Measurements from ENCODE around the gene TSPAN17.

Gene TSPAN17

DNA sequence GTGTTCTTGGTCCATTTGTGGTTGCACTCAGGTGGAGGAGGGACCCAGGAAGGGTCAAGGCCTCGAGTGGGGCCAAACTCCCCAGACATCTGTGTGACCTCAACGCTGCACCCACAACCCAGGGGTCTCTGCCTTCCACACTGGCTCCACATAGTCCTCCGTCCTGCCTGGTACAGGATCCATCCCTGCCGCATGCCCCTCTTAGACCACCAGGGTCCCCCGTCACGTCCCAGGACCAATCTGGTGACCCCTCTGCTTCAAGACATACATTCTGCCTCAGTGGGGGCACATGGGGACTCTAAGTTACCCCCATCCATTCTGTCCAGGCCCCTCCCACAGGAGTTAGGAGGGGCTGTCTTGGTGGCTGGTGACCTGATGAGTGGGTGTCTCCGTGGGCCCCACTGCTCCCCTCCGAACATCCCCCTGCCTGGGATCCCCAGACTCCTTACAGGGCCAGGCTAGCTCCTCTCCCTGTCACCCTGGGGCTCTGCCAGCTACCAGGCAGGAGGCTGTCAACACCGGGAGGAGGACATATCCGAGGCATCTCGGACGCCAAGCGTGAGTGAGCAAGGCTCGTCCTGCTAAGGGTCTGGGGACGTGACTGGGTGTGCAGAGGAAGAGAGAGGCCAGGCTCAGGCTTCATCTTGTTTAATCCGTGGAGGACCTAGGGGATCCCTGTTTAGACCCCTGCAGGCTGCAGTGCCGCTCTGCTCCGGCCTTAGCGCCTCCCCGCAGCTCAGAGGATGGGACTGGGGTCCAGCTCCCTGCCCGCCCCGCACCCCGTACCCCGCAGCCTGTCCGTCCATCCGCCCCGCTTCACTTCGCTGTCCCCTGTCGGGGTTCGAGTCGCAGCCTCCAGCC lies 32.3 kb downstream of the TSPAN17 start:
- DNase-seq (ENCODE audit: low spot score), result no peak
- no peaks in the 10 kb centered on the region for H3K9me3 Mint-ChIP-seq
- no peaks in the 10 kb centered on the region for H3K4me1 Mint-ChIP-seq (ENCODE audit: low read depth)
- H3K27me3 Mint-ChIP-seq (ENCODE audit: low read depth), result peaks cover 46% of the 10 kb centered on the region
- H3K36me3 Mint-ChIP-seq (ENCODE audit: low read depth), result no peaks in the 10 kb centered on the region
- no peak overlapping the region for H3K4me3 Mint-ChIP-seq
- H3K27ac Mint-ChIP-seq, result no peak overlapping the region

DNA sequence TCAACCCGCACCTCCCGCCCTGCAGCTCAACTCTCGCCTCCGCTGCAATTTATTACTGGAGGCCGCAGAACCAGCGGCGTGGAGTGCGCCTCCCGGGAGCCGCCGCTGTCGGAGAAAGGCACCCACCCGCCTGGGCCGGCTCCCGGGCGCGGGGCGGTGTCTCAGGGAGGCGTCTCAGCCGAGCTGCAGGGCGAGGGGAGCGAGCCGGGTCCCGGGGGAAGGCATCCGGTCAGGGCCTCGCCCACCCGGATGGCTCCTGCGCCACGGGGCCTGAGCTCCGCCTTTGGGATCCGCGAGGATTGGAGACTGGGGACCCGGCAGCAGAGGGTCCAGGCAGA lies 32.9 kb downstream of the TSPAN17 start:
- H3K4me3 Mint-ChIP-seq, result no peak overlapping the region
- H3K4me1 Mint-ChIP-seq (ENCODE audit: low read depth), result no peaks in the 10 kb centered on the region
- DNase-seq (ENCODE audit: low spot score), result no peak
- H3K36me3 Mint-ChIP-seq (ENCODE audit: low read depth), result no peaks in the 10 kb centered on the region
- H3K27me3 Mint-ChIP-seq (ENCODE audit: low read depth), result peaks cover 52% of the 10 kb centered on the region
- H3K9me3 Mint-ChIP-seq, result peaks cover 4% of the 10 kb centered on the region
- H3K27ac Mint-ChIP-seq, result no peak overlapping the region

DNA sequence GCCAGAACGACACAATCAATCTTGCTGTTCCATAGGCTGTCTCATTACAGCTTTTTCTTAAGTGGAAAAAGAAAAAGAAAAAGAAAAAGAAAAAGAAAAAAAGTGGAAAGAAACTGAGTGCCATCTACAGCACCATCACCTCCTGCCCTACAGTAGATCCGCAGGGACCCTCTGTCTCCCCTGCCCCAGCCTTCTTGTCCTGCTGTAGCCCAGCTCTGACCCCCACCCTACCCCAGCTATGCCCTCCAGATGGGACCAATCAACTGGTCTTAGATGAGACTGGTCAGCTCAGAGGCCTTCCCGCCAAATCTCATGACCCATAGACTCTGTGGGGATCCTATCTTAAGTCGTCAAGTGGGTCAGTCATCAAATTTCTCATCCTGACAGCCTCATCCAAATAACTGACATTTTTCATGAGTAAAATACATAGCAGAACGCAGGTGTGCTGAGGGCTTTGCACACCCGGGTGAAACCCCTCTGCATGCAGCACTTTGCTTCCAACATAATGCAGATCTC lies 34.8 kb downstream of the TSPAN17 start:
- Mint-ChIP-seq H3K36me3 (ENCODE audit: low read depth) (no peaks in the 10 kb centered on the region), H3K27ac (no peak overlapping the region), H3K4me3 (no peak overlapping the region), H3K4me1 (ENCODE audit: low read depth) (no peaks in the 10 kb centered on the region), H3K9me3 (peaks cover 6% of the 10 kb centered on the region), H3K27me3 (ENCODE audit: low read depth) (peaks cover 53% of the 10 kb centered on the region)
- DNase-seq (ENCODE audit: low spot score), result no peak

DNA sequence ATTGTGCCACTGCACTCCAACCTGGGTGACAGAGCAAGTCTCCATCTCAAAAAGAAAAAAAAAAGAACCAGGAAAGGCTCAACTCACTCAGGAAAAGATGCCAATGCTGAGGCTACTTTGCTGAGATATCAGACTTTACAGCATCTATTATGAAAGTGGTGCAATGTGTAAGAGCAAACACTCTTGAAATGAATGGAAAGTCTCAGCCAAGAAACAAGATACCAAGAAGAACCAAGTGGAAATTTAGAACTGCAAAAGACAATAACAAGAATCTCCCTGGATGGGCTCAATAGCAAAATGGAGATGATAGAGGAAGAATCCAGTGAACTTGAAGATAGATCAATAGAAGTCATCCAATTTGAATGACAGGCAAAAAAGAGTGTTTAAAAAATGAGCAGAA lies 37.7 kb downstream of the TSPAN17 start:
- H3K27me3 Mint-ChIP-seq (ENCODE audit: low read depth), result peaks cover 39% of the 10 kb centered on the region
- H3K4me1 Mint-ChIP-seq (ENCODE audit: low read depth), result no peaks in the 10 kb centered on the region
- H3K9me3 Mint-ChIP-seq, result peaks cover 6% of the 10 kb centered on the region

DNA sequence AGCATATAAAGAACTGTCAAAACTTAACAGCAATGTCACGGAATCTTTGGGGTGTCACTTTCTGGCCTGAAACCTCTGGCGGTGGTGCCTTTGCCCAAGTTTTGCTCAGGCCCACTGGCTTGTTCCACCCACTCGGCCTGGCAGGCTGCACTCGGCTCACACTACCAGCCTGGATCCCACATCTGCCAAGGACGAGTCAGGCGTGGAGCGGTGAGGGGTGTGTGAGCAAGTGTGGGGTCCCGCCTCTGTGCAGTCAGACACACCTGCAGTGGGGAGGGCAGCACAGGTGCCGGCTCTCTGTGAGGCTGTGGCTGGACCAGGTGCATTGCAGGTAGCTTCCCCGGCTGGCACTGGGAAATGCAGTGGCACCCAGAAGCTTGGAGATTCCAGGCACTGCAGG lies 40.0 kb downstream of the TSPAN17 start:
- no peaks in the 10 kb centered on the region for H3K4me1 Mint-ChIP-seq (ENCODE audit: low read depth)
- no peaks in the 10 kb centered on the region for H3K36me3 Mint-ChIP-seq (ENCODE audit: low read depth)
- no peak overlapping the region for H3K27ac Mint-ChIP-seq
- DNase-seq (ENCODE audit: low spot score), result no peak
- peaks cover 6% of the 10 kb centered on the region for H3K9me3 Mint-ChIP-seq
- H3K4me3 Mint-ChIP-seq, result no peak overlapping the region
- peaks cover 32% of the 10 kb centered on the region for H3K27me3 Mint-ChIP-seq (ENCODE audit: low read depth)

More for the DNA sequence above, 37.7 kb downstream of the TSPAN17 start:
- Mint-ChIP-seq H3K27ac (no peak overlapping the region), H3K36me3 (ENCODE audit: low read depth) (no peaks in the 10 kb centered on the region), H3K4me3 (no peak overlapping the region)
- no peak for DNase-seq (ENCODE audit: low spot score)

DNA sequence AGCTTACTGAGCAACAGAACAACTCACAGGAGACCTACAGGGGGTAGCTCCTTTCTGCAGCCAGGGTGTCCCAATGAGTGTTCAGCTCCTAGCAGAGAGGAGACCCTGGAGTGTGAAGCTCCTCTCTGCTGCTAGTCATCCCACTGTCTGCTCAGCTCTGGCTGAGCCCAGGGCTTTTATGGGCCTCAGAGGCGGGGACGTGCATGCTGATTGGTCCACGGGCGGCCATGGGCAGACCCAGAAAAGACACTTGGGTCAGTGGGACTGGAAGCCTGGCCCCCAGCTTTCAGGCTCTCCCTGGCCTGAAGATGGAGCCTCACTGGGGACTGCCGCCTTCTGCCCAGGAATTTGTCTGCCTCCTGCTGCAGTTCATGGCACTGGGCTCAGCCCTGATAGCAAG lies 40.6 kb downstream of the TSPAN17 start:
- no peak for DNase-seq (ENCODE audit: low spot score)
- peaks cover 31% of the 10 kb centered on the region for H3K27me3 Mint-ChIP-seq (ENCODE audit: low read depth)
- H3K4me1 Mint-ChIP-seq (ENCODE audit: low read depth), result no peaks in the 10 kb centered on the region
- H3K27ac Mint-ChIP-seq, result no peak overlapping the region
- H3K4me3 Mint-ChIP-seq, result no peak overlapping the region
- peaks cover 6% of the 10 kb centered on the region for H3K9me3 Mint-ChIP-seq
- H3K36me3 Mint-ChIP-seq (ENCODE audit: low read depth), result no peaks in the 10 kb centered on the region

DNA sequence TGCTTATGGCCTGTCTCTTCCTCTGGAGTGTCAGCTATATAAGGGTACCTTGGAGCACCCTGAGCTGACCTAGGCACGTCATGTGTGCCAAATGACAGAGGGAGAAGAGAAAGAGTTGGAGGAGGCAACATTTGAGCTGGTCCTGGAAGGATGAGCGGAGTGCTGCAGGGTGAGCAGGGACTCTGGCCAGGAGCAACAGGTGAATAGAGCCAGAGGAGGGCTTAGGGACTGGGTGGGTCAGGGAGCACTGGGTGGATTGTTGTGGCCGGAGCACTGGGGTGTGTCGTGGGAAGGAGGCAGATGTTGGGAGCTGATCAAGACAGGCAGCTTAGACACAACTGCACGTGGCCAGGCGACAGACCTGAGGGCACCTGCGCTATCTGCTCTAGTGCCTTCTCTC lies 43.6 kb downstream of the TSPAN17 start:
- Mint-ChIP-seq H3K27ac (no peak overlapping the region), H3K4me1 (ENCODE audit: low read depth) (no peaks in the 10 kb centered on the region), H3K36me3 (ENCODE audit: low read depth) (no peaks in the 10 kb centered on the region), H3K4me3 (no peak overlapping the region), H3K27me3 (ENCODE audit: low read depth) (peaks cover 35% of the 10 kb centered on the region), H3K9me3 (no peaks in the 10 kb centered on the region)
- DNase-seq (ENCODE audit: low spot score), result no peak

DNA sequence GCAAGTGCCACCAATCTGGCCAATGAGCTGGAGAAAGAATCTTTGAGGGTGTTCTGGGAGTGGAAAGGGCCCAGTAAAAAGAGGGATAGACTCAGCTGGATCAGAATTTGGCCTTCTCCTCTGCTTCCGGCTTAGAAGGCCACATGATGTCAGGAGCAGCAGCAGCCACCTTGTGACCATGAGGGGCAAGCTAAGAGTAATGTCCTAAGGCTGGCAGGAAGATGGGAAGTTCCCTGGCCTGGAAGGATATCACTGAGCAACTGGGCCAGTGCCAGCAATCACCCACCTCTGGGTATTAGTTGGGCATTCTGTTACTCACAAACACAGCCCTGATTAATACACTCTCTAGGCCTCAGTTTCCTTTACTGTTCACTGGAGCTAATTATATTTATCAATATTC lies 44.2 kb downstream of the TSPAN17 start:
- H3K4me1 Mint-ChIP-seq (ENCODE audit: low read depth), result no peaks in the 10 kb centered on the region
- no peak overlapping the region for H3K27ac Mint-ChIP-seq
- no peaks in the 10 kb centered on the region for H3K36me3 Mint-ChIP-seq (ENCODE audit: low read depth)
- H3K4me3 Mint-ChIP-seq, result no peak overlapping the region
- no peaks in the 10 kb centered on the region for H3K9me3 Mint-ChIP-seq
- no peak for DNase-seq (ENCODE audit: low spot score)
- peaks cover 38% of the 10 kb centered on the region for H3K27me3 Mint-ChIP-seq (ENCODE audit: low read depth)

DNA sequence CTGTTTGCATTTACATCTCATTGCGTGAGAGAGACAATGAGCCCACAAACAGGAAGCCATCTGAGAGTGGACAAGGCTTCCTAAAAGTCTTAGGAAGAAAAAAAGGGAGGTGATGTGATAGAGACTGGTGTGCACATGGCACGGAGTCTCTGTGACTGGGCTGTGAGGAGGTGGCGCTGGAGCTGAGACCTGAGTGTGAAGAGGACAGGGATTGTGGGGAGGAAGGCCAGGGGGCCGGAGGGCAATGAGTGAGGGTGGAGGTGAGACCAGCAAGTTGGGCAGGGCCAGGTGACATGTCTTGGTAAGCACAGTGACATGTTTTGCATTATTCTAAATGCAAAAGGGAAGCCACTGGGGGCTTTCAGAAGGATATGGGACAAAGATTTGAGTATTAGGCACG lies 45.0 kb downstream of the TSPAN17 start:
- Mint-ChIP-seq H3K4me1 (ENCODE audit: low read depth) (no peaks in the 10 kb centered on the region), H3K27ac (no peak overlapping the region), H3K4me3 (no peak overlapping the region), H3K27me3 (ENCODE audit: low read depth) (peaks cover 46% of the 10 kb centered on the region), H3K36me3 (ENCODE audit: low read depth) (no peaks in the 10 kb centered on the region), H3K9me3 (no peaks in the 10 kb centered on the region)
- no peak for DNase-seq (ENCODE audit: low spot score)

DNA sequence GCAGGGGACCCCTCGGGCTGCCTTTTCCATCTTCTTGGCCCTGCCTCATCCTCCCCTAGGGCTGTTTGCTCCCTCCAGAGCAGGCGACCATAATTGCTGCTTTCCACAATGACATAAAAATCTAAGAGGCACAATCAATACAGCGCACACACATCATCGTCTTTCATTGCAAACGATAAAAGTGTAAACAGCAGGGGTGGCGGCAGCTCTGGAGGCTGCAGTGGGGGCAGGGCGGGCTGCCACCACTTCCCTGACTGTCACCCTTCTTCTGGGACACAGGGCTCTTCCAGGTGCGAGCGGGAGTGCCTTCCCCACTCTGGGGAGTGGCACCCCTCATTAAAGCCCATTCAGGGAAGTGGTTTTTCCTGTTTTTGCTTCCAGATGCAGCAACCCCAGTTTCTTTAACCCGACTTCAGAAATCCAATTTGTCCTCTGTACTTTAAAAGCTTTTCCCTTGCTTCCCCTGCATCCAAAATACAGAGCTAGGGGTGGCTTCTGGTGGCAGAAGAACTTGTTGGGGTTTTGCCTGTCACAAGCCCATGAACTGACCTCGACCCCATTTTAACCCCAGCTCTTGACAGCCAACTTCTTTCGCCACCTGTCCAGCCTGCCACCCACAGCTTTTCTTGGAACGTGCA lies 45.7 kb downstream of the TSPAN17 start:
- Mint-ChIP-seq H3K4me1 (ENCODE audit: low read depth) (no peaks in the 10 kb centered on the region), H3K9me3 (no peaks in the 10 kb centered on the region), H3K27ac (no peak overlapping the region), H3K4me3 (no peak overlapping the region), H3K27me3 (ENCODE audit: low read depth) (peaks cover 52% of the 10 kb centered on the region), H3K36me3 (ENCODE audit: low read depth) (no peaks in the 10 kb centered on the region)
- no peak for DNase-seq (ENCODE audit: low spot score)

DNA sequence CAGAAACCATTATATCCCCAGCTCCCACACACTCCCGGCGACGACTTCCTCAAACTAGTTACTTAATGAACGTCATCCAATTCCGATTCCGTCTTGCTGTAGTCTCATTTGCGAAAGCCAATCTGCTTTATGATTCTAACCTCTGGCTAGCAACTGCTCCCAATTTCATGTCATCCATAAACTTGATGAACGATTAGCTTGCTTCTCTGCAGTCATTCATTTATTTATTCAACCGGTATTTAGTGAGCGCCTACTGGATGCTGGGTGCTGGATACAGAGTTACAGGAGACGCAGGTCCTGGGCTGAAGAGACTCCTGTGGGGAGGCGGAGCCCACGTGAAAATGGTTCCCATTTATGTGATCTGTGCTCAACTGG lies 46.2 kb downstream of the TSPAN17 start:
- DNase-seq (ENCODE audit: low spot score), result no peak
- peaks cover 57% of the 10 kb centered on the region for H3K27me3 Mint-ChIP-seq (ENCODE audit: low read depth)
- no peaks in the 10 kb centered on the region for H3K9me3 Mint-ChIP-seq
- no peaks in the 10 kb centered on the region for H3K36me3 Mint-ChIP-seq (ENCODE audit: low read depth)
- no peaks in the 10 kb centered on the region for H3K4me1 Mint-ChIP-seq (ENCODE audit: low read depth)
- no peak overlapping the region for H3K4me3 Mint-ChIP-seq
- H3K27ac Mint-ChIP-seq, result no peak overlapping the region

DNA sequence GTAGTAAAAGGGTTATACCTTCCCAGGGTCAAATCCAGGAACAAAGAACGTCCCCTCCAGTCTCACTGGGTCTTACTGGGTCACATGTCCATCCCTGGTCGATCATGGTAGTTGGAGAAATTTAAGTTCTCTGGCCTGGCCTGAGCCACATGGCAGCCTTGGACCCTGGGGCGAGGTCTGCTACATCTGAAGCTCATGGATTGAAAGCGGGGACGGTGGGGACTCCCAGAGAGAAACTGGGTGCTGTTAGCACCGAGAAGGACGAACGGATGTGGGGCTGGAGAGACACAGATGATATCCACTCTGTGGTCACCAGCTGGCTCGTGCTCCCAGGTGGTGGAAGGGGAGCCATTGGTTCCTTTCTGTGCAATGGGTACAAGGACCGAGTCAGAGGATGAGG lies 46.9 kb downstream of the TSPAN17 start:
- DNase-seq (ENCODE audit: low spot score), result no peak
- Mint-ChIP-seq H3K4me3 (no peak overlapping the region), H3K27me3 (ENCODE audit: low read depth) (peaks cover 61% of the 10 kb centered on the region)

DNA sequence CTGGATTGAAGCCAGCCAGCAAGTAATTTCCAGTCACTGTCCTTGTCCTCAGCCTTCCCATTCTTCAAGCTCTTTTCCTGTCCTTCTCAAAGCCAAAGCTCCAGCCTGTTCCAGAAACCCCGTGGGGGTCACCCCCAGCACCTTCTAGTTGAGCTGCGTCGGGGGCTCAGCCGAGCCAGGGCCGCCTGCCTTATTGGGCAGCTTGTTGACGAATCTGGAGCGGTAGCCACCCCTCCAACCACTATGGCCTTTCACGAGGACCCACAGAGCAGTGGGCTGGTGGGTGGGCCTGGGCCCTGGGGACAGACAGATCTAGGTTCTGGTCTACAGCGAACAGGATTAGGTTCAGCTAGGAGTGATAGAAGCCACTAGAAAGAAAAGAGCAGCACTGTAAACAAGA lies 47.3 kb downstream of the TSPAN17 start:
- Mint-ChIP-seq H3K4me1 (ENCODE audit: low read depth) (no peaks in the 10 kb centered on the region), H3K27me3 (ENCODE audit: low read depth) (peaks cover 61% of the 10 kb centered on the region), H3K9me3 (no peaks in the 10 kb centered on the region), H3K27ac (no peak overlapping the region), H3K4me3 (no peak overlapping the region), H3K36me3 (ENCODE audit: low read depth) (no peaks in the 10 kb centered on the region)
- no peak for DNase-seq (ENCODE audit: low spot score)

More for the DNA sequence above, 46.9 kb downstream of the TSPAN17 start:
- Mint-ChIP-seq H3K27ac (no peak overlapping the region), H3K36me3 (ENCODE audit: low read depth) (no peaks in the 10 kb centered on the region), H3K9me3 (no peaks in the 10 kb centered on the region), H3K4me1 (ENCODE audit: low read depth) (no peaks in the 10 kb centered on the region)

DNA sequence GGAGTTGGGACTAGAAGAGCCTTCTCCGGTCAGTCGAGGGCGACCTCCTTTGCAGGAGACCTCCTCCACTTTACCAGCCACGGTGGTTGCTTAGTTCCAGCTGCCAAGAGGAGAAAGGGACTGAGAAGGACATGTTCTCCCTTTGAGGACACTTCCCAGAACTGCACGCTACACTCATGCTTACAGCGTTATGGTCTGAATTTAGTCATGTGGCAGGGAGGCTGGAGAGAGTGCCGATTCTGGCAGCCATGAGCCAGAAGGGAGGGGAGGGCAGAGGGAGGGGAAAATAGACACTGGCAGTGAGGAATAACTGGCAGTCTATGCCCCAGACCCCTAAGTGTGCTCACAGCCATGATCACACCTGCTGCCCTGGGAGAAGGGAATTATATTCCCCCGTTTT lies 47.8 kb downstream of the TSPAN17 start:
- Mint-ChIP-seq H3K36me3 (ENCODE audit: low read depth) (no peaks in the 10 kb centered on the region), H3K9me3 (no peaks in the 10 kb centered on the region), H3K27me3 (ENCODE audit: low read depth) (peaks cover 60% of the 10 kb centered on the region), H3K4me3 (no peak overlapping the region), H3K4me1 (ENCODE audit: low read depth) (no peaks in the 10 kb centered on the region), H3K27ac (no peak overlapping the region)
- no peak for DNase-seq (ENCODE audit: low spot score)
